Esophagus squamous epithelium (tissue), 4 donors: ENCODE results near the gene CDHR3.

ENCODE experiments used
- CTCF ChIP-seq, 6 experiments: fragments of 450-650 bp in 4 of 6; fragments of 200-600 bp in 2 of 6; sonication (generic) in 2 of 6; IDR thresholded peaks; one replicate each; pipeline ENCODE4 v1.5.1; 2016 to 2019; ENCODE audit warnings: antibody characterized with exemption in 6 of 6, mild to moderate bottlenecking in 4 of 6, moderate library complexity in 4 of 6
- POLR2A ChIP-seq, 4 donors: fragments of 450-650 bp; IDR thresholded peaks; one replicate each; pipeline ENCODE4 v1.6.1; 2017; ENCODE audit warnings: antibody characterized with exemption in 4 of 4, mild to moderate bottlenecking in 4 of 4, moderate library complexity in 3 of 4

GRCh38 chr7:105935250-105935649 is 27.8 kb upstream of the CDHR3 start:
- TF ChIP-seq CTCF (IDR thresholded peaks at IDR 0.05): no peak
- TF ChIP-seq POLR2A (IDR thresholded peaks at IDR 0.05): no peak
